Pancreas (tissue), 10 donors: ENCODE data around the gene CSTF2T. TPM values are rescaled to one million over a fixed set of nuclear protein-coding genes. Genes with fewer than 3 reads are reported as not detected.
A peak's percentile ranks its signal among the peaks of the same experiment; 100 is the strongest.

Experiments used
- ATAC-seq, 4 donors: fragments of 200-7000 bp; cut with Tn5 transposase; one replicate each; pipeline versions ENCODE4 v1.8.0 to v1.9.1; 2020; ENCODE audit warnings: mild to moderate bottlenecking in 4 of 4, moderate library complexity in 4 of 4
- DNase-seq, 6 donors: peaks; one replicate each; pipeline ENCODE4 v3.0.0-alpha.2; 2020
- FAIRE-seq: peaks from 2 replicates; lab custom pipeline; 2012; peaks lifted over from hg19 to GRCh38; lab: Jason Lieb, UNC
- H3K27ac ChIP-seq, 4 donors: fragments of 200-600 bp; sonication (generic); 1 replicate in 3 of 4; 2 replicates in 1 of 4; pipeline versions ENCODE4 v1.5.0 to v1.8.0; 2020
- H3K27me3 ChIP-seq, 4 donors: fragments of 200-600 bp; one replicate each; pipeline ENCODE4 v1.8.0; 2021
- H3K36me3 ChIP-seq, 3 donors: fragments of 200-600 bp; sonication (generic) in 1 of 3; one replicate each; pipeline versions ENCODE4 v1.5.0 to v1.8.0; 2020 to 2021
- H3K4me1 ChIP-seq, 3 donors: fragments of 200-600 bp; one replicate each; pipeline ENCODE4 v1.8.0; 2021
- H3K4me3 ChIP-seq, 4 donors: fragments of 200-600 bp; sonication (generic) in 2 of 4; one replicate each; pipeline versions ENCODE4 v1.5.0 to v1.8.0; 2020 to 2021
- H3K9me3 ChIP-seq, 4 donors: fragments of 200-600 bp; one replicate each; pipeline ENCODE4 v1.8.0; 2021
- CTCF ChIP-seq, 4 donors: fragments of 200-600 bp; sonication (generic) in 3 of 4; IDR thresholded peaks; one replicate each; pipeline versions ENCODE4 v1.5.0 to v1.8.0; 2021; ENCODE audit warnings: antibody characterized with exemption in 4 of 4
- WGBS, 2 donors: extraction: QIAGEN DNeasy Blood & Tissue Kit; methylation state at CpG; one replicate each; pipeline ENCODE4 v1.1.7; 2013; 5-methylcytosine and 5-hydroxymethylcytosine counted together
- intact Hi-C, 3 donors: fragments of 100-400 bp; cut with DNase I; formaldehyde crosslinking; loops; one replicate each; pipeline versions ENCODE4 v1.11.1 to v1.14.2; 2022
- polyA plus RNA-seq, 2 donors: library from polyadenylated mRNA; stranded (reverse); fragments of 200-250 nt; gene quantifications; one replicate each; pipeline ENCODE4 v1.2.3, GENCODE V29; 2013
- total RNA-seq, 6 donors: library from RNA; stranded (reverse); fragmentation: NEBNext Ultra II Directional in 4 of 6; extraction: Animal tissue kit (Norgen Biotek cat#: 25700) in 4 of 6; gene quantifications; one replicate each; pipeline versions ENCODE4 v1.2.1 to v1.2.4, GENCODE V29; 2021 to 2023
- donor health status: healthy with polysubstance abuse.
- donor health status: DM: no; HTN: no; CAD: no; lungs with moderate emphysema.
- donor health status: DM: no; HTN: no; CAD: no.
- donor health status: control.
- donor health status: control.
- donor health status: Bipolar disorder and iron deficiency.
- donor health status: DM: yes; HTN: yes; CAD: no.
- donor health status: DM: no; HTN: no; CAD: no.
- donor health status: DM: no; HTN: no; CAD: no.
- donor health status: DM: yes; HTN: yes; CAD: no.

Gene CSTF2T
- total and polyA plus RNA-seq, 8 donors, result 4.2 to 13.2 (median 7.8) TPM

DNA sequence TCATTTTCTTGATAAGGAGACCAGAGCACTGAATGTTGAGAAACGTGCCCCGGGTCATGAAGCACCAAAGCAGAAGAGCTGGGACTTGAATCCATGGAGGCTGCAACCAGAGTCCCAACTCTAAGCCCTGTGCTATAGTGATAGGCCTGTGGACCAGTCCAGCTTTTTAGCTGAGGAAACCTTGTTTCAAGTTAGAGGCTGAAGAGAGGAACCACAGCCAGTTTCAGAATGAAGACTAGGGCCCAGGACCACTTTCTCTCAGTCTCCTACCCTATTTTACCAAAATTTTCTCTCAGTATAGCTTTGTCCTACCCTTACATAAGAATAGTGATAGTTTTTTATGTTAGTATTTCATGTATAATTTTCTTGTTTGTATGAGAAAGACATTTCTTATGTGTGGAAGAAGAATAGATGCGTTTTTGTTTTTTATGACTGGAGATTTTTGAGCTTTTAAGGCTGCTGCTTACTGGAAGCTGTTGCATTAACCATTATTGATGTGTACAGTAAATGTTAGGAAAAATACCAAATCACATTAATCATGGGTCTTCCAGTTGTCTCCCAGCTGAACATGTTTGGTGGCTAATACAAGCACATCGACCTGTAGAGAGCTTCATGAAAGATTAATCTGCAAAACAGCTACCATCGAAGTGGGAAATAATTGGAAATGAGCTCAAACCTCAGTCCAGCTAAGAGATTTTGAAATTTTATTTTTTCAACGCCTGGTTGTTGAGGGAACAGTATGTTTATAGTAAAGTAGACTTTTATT lies 45.0 kb upstream of the CSTF2T start:
- no peak for TF ChIP-seq CTCF (IDR thresholded peaks at IDR 0.05)
- DNase-seq, result no peak

DNA sequence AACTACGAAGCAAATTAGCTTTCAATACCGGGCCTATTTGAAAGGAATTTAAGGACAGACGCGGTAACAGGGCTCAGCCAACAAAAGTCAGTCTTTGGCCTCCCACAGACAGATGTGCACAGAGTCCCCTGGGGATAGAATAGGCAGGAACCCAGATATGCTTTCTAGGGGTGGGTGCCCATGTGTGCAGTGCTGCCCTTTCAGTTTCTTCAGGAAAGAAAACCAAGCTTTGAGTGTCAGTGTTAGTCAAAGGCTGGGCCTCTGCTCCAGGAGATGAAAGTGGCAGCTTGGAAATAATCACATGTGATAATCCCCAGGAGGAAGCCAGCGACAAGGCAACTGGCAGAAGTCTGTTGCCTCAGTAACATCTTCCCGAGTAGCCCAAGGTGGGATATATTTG lies 43.8 kb upstream of the CSTF2T start:
- intact Hi-C loops, result no loop called here
- H3K9me3 ChIP-seq, result no peaks in the 10 kb centered on the region
- DNase-seq (no peak), FAIRE-seq (no peak), ATAC-seq (no peak)
- H3K4me3 ChIP-seq, result no peak overlapping the region
- TF ChIP-seq CTCF (IDR thresholded peaks at IDR 0.05), result no peak
- WGBS, 2 donors, result 76 to 82% methylated on average over 6 of the region's 6 CpGs
- no peaks in the 10 kb centered on the region for H3K36me3 ChIP-seq
- no peaks in the 10 kb centered on the region for H3K4me1 ChIP-seq
- no peaks in the 10 kb centered on the region for H3K27me3 ChIP-seq
- no peak overlapping the region for H3K27ac ChIP-seq

More for the DNA sequence above, 45.0 kb upstream of the CSTF2T start:
- Histone ChIP-seq H3K4me1 (no peaks in the 10 kb centered on the region), H3K36me3 (no peaks in the 10 kb centered on the region), H3K9me3 (no peaks in the 10 kb centered on the region), H3K27me3 (no peaks in the 10 kb centered on the region), H3K27ac (no peak overlapping the region), H3K4me3 (no peak overlapping the region)
- WGBS, 2 donors, result 78 to 82% methylated on average over 6 of the region's 6 CpGs
- ATAC-seq (no peak), FAIRE-seq (no peak)
- intact Hi-C loops, result no loop called here

DNA sequence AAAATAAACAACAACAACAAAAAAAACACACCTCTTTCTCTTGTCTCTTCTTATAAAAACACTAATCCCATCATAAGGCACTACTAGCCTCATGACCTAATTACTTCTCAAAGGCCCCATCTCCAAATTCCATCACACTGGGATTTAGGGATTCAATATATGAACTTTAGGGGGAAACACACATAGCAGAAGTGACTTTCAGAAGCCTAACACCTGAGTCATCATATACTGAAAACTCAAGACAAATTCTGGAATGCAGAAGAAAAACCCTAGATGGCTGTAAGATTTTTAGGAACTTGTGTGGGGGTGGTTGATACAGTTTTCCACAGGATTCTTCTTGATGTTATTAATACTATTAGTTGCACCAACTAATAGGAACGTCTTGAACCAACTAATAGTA lies 33.7 kb upstream of the CSTF2T start:
- 69 to 72% methylated on average over 1 of the region's 1 CpG for WGBS, 2 donors
- no peak overlapping the region for H3K27ac ChIP-seq
- no peaks in the 10 kb centered on the region for H3K36me3 ChIP-seq
- H3K27me3 ChIP-seq, result no peaks in the 10 kb centered on the region
- FAIRE-seq (no peak), DNase-seq (no peak), ATAC-seq (no peak)
- TF ChIP-seq CTCF (IDR thresholded peaks at IDR 0.05), result no peak
- H3K9me3 ChIP-seq, result no peaks in the 10 kb centered on the region
- no peaks in the 10 kb centered on the region for H3K4me1 ChIP-seq
- H3K4me3 ChIP-seq, result no peak overlapping the region
- intact Hi-C loops, result no loop called here

DNA sequence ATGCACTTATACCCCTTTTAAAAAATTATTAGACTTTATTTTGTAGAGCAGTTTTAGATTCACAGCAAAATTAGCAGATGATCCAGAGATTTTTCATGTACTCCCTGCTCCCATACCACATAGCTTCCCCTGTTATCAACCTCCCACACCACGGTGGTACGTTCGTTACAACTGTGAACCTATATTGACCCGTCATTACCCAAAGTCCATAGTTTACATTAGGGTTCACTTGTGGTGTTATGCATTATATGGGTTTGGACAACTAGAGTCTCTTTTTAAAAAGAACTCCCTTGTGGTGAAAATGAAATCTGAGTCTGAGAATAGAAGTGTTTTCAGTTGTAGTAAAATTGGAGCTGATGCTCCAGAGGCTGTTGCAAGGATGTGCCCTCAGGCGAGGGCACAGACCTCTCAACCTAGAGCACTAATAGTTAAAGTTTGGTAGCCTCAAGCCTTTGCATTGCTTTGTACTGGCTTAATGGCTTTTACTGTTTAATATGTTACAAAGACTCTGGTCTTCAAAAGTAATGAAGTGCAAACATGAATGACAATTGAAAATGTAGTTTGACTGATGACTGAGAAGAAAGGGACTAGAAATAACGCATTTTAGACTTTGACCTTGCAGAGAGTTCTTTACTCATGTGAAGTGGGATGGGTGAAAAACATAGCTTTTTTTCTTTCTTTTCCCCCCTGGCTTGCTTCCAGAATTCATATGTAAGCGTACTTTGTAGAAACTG lies 30.6 kb upstream of the CSTF2T start:
- no peak for TF ChIP-seq CTCF (IDR thresholded peaks at IDR 0.05)
- DNase-seq (no peak), FAIRE-seq (no peak), ATAC-seq (peak in 1 of 4 donors; percentile 29)
- no peaks in the 10 kb centered on the region for H3K4me1 ChIP-seq
- H3K27ac ChIP-seq, result no peak overlapping the region
- no peaks in the 10 kb centered on the region for H3K27me3 ChIP-seq
- no peaks in the 10 kb centered on the region for H3K9me3 ChIP-seq
- intact Hi-C loops, result no loop called here
- 55 to 57% methylated on average over 7 of the region's 7 CpGs for WGBS, 2 donors
- H3K4me3 ChIP-seq, result no peak overlapping the region
- no peaks in the 10 kb centered on the region for H3K36me3 ChIP-seq

DNA sequence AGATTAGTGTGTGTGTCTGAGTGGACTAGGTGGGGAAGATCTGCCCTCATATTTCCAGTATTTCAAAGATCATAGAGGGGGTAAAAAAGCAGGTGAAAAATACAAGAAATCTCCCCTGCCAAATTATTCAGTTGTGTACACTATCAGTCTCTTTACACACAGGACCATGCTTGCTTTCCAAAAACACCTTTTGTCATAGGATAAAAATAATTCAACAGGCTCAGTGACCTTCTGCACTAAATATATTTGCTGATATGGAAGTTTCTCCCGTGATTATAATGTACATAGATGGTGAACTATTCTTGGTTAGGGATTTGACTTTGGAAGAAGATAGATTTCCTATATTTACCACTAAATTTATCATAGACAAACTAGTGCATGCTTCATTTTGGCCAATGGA lies 24.6 kb upstream of the CSTF2T start:
- DNase-seq (no peak), ATAC-seq (peak in 2 of 4 donors; percentile 8 to 16), FAIRE-seq (no peak)
- Histone ChIP-seq H3K4me3 (no peak overlapping the region), H3K27me3 (no peaks in the 10 kb centered on the region), H3K36me3 (no peaks in the 10 kb centered on the region), H3K27ac (no peak overlapping the region), H3K9me3 (no peaks in the 10 kb centered on the region), H3K4me1 (no peaks in the 10 kb centered on the region)
- intact Hi-C loops, result no loop called here
- TF ChIP-seq CTCF (IDR thresholded peaks at IDR 0.05), result no peak
- WGBS, 2 donors, result 28 to 44% methylated on average over 1 of the region's 1 CpG
